Neural cell (in vitro differentiated cells): Measurements from ENCODE around the gene PDLIM5. TPM values are rescaled to one million over a fixed set of nuclear protein-coding genes. Genes with fewer than 3 reads are reported as not detected.

Source experiments
- H2AFZ ChIP-seq: fragments of 200-600, 300-800 bp; sonication (generic), shearing (Covaris generic); 2 replicates; pipeline ENCODE4 v1.6.0; 2014; ENCODE audit warnings: low read depth, mild to moderate bottlenecking, antibody characterized with exemption, low read length, moderate library complexity
- H3F3A ChIP-seq: fragments of 200-600 bp; shearing (Covaris generic); 2 replicates; pipeline ENCODE4 v1.6.1; 2016; ENCODE audit warnings: mild to moderate bottlenecking, moderate library complexity, mixed read lengths, antibody characterized with exemption, low read length; ENCODE audit not compliant: insufficient read depth, poor library complexity, severe bottlenecking
- H3K27ac ChIP-seq: fragments of 200-600, 300-800 bp; sonication (generic), shearing (Covaris generic); 2 replicates; pipeline ENCODE4 v1.5.1; 2014; ENCODE audit warnings: mild to moderate bottlenecking, low read length, moderate library complexity
- H3K27me3 ChIP-seq: fragments of 300-800, 200-600 bp; sonication (generic), shearing (Covaris generic); 2 replicates; pipeline ENCODE4 v1.6.0; 2014; ENCODE audit warnings: mild to moderate bottlenecking, low read depth, low read length, moderate library complexity; ENCODE audit not compliant: insufficient read depth
- H3K36me3 ChIP-seq: fragments of 300-800, 200-600 bp; sonication (generic), shearing (Covaris generic); 2 replicates; pipeline ENCODE4 v1.5.1; 2014; ENCODE audit warnings: mild to moderate bottlenecking, antibody characterized with exemption, low read length, moderate library complexity; ENCODE audit not compliant: insufficient read depth
- H3K4me2 ChIP-seq: fragments of 300-800, 200-600 bp; sonication (generic), shearing (Covaris generic); 2 replicates; pipeline ENCODE4 v1.6.0; 2014; ENCODE audit warnings: mild to moderate bottlenecking, low read length
- H3K4me3 ChIP-seq: fragments of 300-800, 200-600 bp; sonication (generic), shearing (Covaris generic); 2 replicates; pipeline ENCODE4 v1.5.1; 2014; ENCODE audit warnings: mild to moderate bottlenecking, low read length, moderate library complexity
- H3K79me2 ChIP-seq: fragments of 200-600 bp; shearing (Covaris generic); replicated peaks from 2 replicates; pipeline ENCODE4 v1.6.0; 2014; ENCODE audit warnings: mild to moderate bottlenecking, low read length, moderate library complexity; ENCODE audit not compliant: insufficient read depth
- H3K9ac ChIP-seq: fragments of 300-800, 200-600 bp; sonication (generic), shearing (Covaris generic); 2 replicates; pipeline ENCODE4 v1.6.1; 2016; ENCODE audit warnings: mild to moderate bottlenecking, low read length, mixed read lengths
- H3K9me2 ChIP-seq: fragments of 200-600 bp; shearing (Covaris generic); 2 replicates; pipeline ENCODE4 v1.6.1; 2016; ENCODE audit warnings: mild to moderate bottlenecking, low read length, mixed read lengths; ENCODE audit not compliant: insufficient read depth
- H3K9me3 ChIP-seq: fragments of 200-600, 300-800 bp; sonication (generic), shearing (Covaris generic); 2 replicates; pipeline ENCODE4 v1.6.1; 2016; ENCODE audit warnings: mild to moderate bottlenecking, mixed run types, low read length, moderate library complexity, mixed read lengths
- H4K20me1 ChIP-seq: fragments of 200-600 bp; shearing (Covaris generic); 2 replicates; pipeline ENCODE4 v1.6.1; 2016; ENCODE audit warnings: mild to moderate bottlenecking, mixed run types; ENCODE audit not compliant: insufficient read depth
- CTCF ChIP-seq: fragments of 450-650 bp; IDR thresholded peaks from 2 replicates; pipeline ENCODE4 v1.5.1; 2014; ENCODE audit warnings: antibody characterized with exemption, mild to moderate bottlenecking, moderate library complexity; ENCODE audit not compliant: poor library complexity, severe bottlenecking
- EP300 ChIP-seq: fragments of 450-650 bp; conservative IDR thresholded peaks from 2 replicates; pipeline ENCODE4 v1.6.1; 2014; ENCODE audit warnings: antibody characterized with exemption, mild to moderate bottlenecking, moderate library complexity; ENCODE audit not compliant: poor library complexity, severe bottlenecking
- MXI1 ChIP-seq: fragments of 450-650 bp; conservative IDR thresholded peaks from 2 replicates; pipeline ENCODE4 v1.6.1; 2014; ENCODE audit warnings: antibody characterized with exemption, mild to moderate bottlenecking; ENCODE audit not compliant: poor library complexity, severe bottlenecking
- POLR2AphosphoS5 ChIP-seq: IDR thresholded peaks from 2 replicates; pipeline ENCODE4 v1.6.1; 2012
- REST ChIP-seq: IDR thresholded peaks from 2 replicates; pipeline ENCODE4 v1.6.1; 2012; ENCODE audit warnings: borderline replicate concordance
- SMC3 ChIP-seq: fragments of 450-650 bp; conservative IDR thresholded peaks from 2 replicates; pipeline ENCODE4 v1.6.1; 2014; ENCODE audit warnings: antibody characterized with exemption, mild to moderate bottlenecking, moderate library complexity; ENCODE audit not compliant: poor library complexity
- polyA plus RNA-seq: library from polyadenylated mRNA; depleted of rRNA; stranded (reverse); fragments of >200 nt; gene quantifications from 2 replicates; pipeline ENCODE4 v1.2.3, GENCODE V29; 2014

Gene PDLIM5
- polyA plus RNA-seq, 1 donor from 2014 or later: 1.6 TPM

- TF ChIP-seq REST: no peak
- no peak for TF ChIP-seq POLR2AphosphoS5
- TF ChIP-seq SMC3: no peak
- TF ChIP-seq MXI1: no peak
- Histone ChIP-seq H3K9me3 (no peaks in the 10 kb centered on the region), H4K20me1 (no peaks in the 10 kb centered on the region), H3K4me2 (no peak overlapping the region), H3K9ac (no peak overlapping the region), H3K9me2 (no peaks in the 10 kb centered on the region), H3F3A (no peaks in the 10 kb centered on the region), H3K27ac (no peak overlapping the region), H3K4me3 (no peak overlapping the region), H2AFZ (no peak overlapping the region), H3K79me2 (no peaks in the 10 kb centered on the region), H3K36me3 (no peaks in the 10 kb centered on the region), H3K27me3 (no peaks in the 10 kb centered on the region)
Observed at GRCh38 chr4:94603170-94603747, 151.5 kb downstream of the PDLIM5 start.

GRCh38 chr4:94605241-94605805 lies 153.6 kb downstream of the PDLIM5 start:
- Histone ChIP-seq H3K9ac (no peak overlapping the region), H3K4me2 (no peak overlapping the region), H3K27ac (no peak overlapping the region), H3F3A (no peaks in the 10 kb centered on the region), H2AFZ (no peak overlapping the region), H3K27me3 (no peaks in the 10 kb centered on the region), H3K9me2 (no peaks in the 10 kb centered on the region), H3K79me2 (no peaks in the 10 kb centered on the region), H4K20me1 (no peaks in the 10 kb centered on the region), H3K36me3 (no peaks in the 10 kb centered on the region), H3K4me3 (no peak overlapping the region), H3K9me3 (no peaks in the 10 kb centered on the region)
- TF ChIP-seq SMC3: no peak
- TF ChIP-seq REST: no peak
- no peak for TF ChIP-seq CTCF
- no peak for TF ChIP-seq POLR2AphosphoS5
- no peak for TF ChIP-seq EP300
